COLO668 (cell line): ENCODE measurements around the gene ATP1B1.
A peak's percentile ranks its signal among the peaks of the same experiment; 100 is the strongest.
"Not testable (repeated sequence)": the region's sequence is repeated elsewhere in the genome, so short reads cannot be mapped to it uniquely, and the experiment has no call there.

Experiments
- DNase-seq: peaks from one replicate; lab custom pipeline; 2025; ENCODE audit not compliant: unreplicated experiment; lab: John Stamatoyannopoulos, UW

ATP1B1 gene

GRCh38 chr1:169115891-169116585 is 9.5 kb downstream of the ATP1B1 start:
- peak; percentile 42 for DNase-seq

GRCh38 chr1:169117014-169117413 is 10.5 kb downstream of the ATP1B1 start:
- DNase-seq: no peak

GRCh38 chr1:169117599-169117998 is 11.1 kb downstream of the ATP1B1 start:
- DNase-seq: no peak

GRCh38 chr1:169118227-169118626 is 11.7 kb downstream of the ATP1B1 start:
- DNase-seq: no peak

- no peak for DNase-seq
Measured at GRCh38 chr1:169119405-169119804, 12.9 kb downstream of the ATP1B1 start.

GRCh38 chr1:169120066-169120465 is 13.6 kb downstream of the ATP1B1 start:
- no peak for DNase-seq

- no peak for DNase-seq
Measured at GRCh38 chr1:169121146-169121923, 14.8 kb downstream of the ATP1B1 start.

- DNase-seq: no peak
Measured at GRCh38 chr1:169122976-169123375, 16.5 kb downstream of the ATP1B1 start.

GRCh38 chr1:169124459-169124858 is 18.0 kb downstream of the ATP1B1 start:
- DNase-seq: no peak

- not testable (repeated sequence) for DNase-seq
Measured at GRCh38 chr1:169125597-169125996, 19.1 kb downstream of the ATP1B1 start.

- no peak for DNase-seq
Measured at GRCh38 chr1:169126335-169126734, 19.8 kb downstream of the ATP1B1 start.

GRCh38 chr1:169127305-169127704 is 20.8 kb downstream of the ATP1B1 start:
- DNase-seq: no peak

GRCh38 chr1:169128562-169128961 is 22.1 kb downstream of the ATP1B1 start:
- no peak for DNase-seq

- no peak for DNase-seq
Measured at GRCh38 chr1:169129109-169129784, 22.8 kb downstream of the ATP1B1 start.

GRCh38 chr1:169130683-169131082 is 24.2 kb downstream of the ATP1B1 start:
- no peak for DNase-seq

- no peak for DNase-seq
Measured at GRCh38 chr1:169132512-169133227, 26.2 kb downstream of the ATP1B1 start.

GRCh38 chr1:169133228-169133576 is 26.7 kb downstream of the ATP1B1 start:
- DNase-seq: no peak

GRCh38 chr1:169133801-169134502 is 27.5 kb downstream of the ATP1B1 start:
- no peak for DNase-seq

GRCh38 chr1:169137357-169137756 is 30.9 kb downstream of the ATP1B1 start:
- no peak for DNase-seq

GRCh38 chr1:169138866-169139670 is 32.6 kb downstream of the ATP1B1 start:
- no peak for DNase-seq
